K562 (cell line): Measurements from ENCODE around the gene MCCC1. TPM values are rescaled to one million over a fixed set of nuclear protein-coding genes. Genes with fewer than 3 reads are reported as not detected.

Source experiments
- HDAC1 ChIP-seq, 2 experiments: fragments of 450-650 bp; IDR thresholded peaks; 2 replicates each; pipeline ENCODE4 v1.6.1; 2016 to 2017; ENCODE audit warnings: inconsistent platforms in 1 of 2, mild to moderate bottlenecking in 1 of 2, moderate library complexity in 1 of 2
- MYBL2 ChIP-seq, 2 experiments: fragments of 450-650 bp in 1 of 2; sonication (generic) in 1 of 2; formaldehyde crosslinking in 1 of 2; IDR thresholded peaks; 2 replicates each; pipeline versions ENCODE4 v1.6.1 to v1.8.1; 2017 to 2022; ENCODE audit warnings: borderline replicate concordance in 1 of 2, inconsistent platforms in 1 of 2, low read depth in 1 of 2, mild to moderate bottlenecking in 1 of 2, missing genetic modification reagents in 1 of 2, moderate library complexity in 1 of 2
- POLR2B ChIP-seq: fragments of 450-650 bp; IDR thresholded peaks from 2 replicates; pipeline ENCODE4 v1.6.1; 2018; ENCODE audit warnings: low read depth; ENCODE audit not compliant: partially characterized antibody
- SMAD3 ChIP-seq: fragments of 450-650 bp; formaldehyde crosslinking; conservative IDR thresholded peaks from 2 replicates; pipeline ENCODE4 v1.4.0; 2020; ENCODE audit warnings: mild to moderate bottlenecking
- TEAD2 ChIP-seq: fragments of 450-650 bp; IDR thresholded peaks from 2 replicates; pipeline ENCODE4 v1.6.1; 2016; ENCODE audit warnings: missing genetic modification characterization, control low read depth, missing compliant biosample characterization
- TOE1 ChIP-seq, 2 experiments: fragments of 450-650 bp in 1 of 2; sonication (generic) in 1 of 2; formaldehyde crosslinking in 1 of 2; IDR thresholded peaks; 2 replicates each; pipeline versions ENCODE4 v1.7.1 to v1.8.0; 2016 to 2022; ENCODE audit warnings: borderline replicate concordance in 2 of 2, mild to moderate bottlenecking in 2 of 2, antibody characterized with exemption in 1 of 2, inconsistent platforms in 1 of 2, low read depth in 1 of 2, missing genetic modification reagents in 1 of 2, moderate library complexity in 1 of 2
- ZNF518B ChIP-seq: fragments of 250-450 bp; sonication (Bioruptor Pico); IDR thresholded peaks from 2 replicates; pipeline ENCODE4 v1.5.0; 2021; ENCODE audit warnings: mild to moderate bottlenecking, moderate library complexity
- polyA plus RNA-seq, 8 experiments: library from polyadenylated mRNA; depleted of rRNA in 4 of 8; stranded (reverse) in 5 of 8; unstranded in 3 of 8; fragments of >200 nt; fragmentation: Nextera tagmentation in 2 of 8; fragmentation: Illumina TruSeq in 1 of 8; extraction: Ambion mirVana in 2 of 8; extraction: Trizol in 1 of 8; gene quantifications; 2 replicates each; pipeline versions ENCODE4 v1.2.1 to v1.2.3, GENCODE V29; 2011 to 2014; ENCODE audit warnings: inconsistent platforms in 1 of 8, missing spikeins in 1 of 8
- total RNA-seq, 7 experiments: library from RNA; depleted of rRNA in 6 of 7; stranded (reverse); fragments of >200 nt in 6 of 7; fragmentation: Illumina TruSeq in 2 of 7; extraction: Trizol in 2 of 7; gene quantifications; 2 replicates each; pipeline versions ENCODE4 v1.2.1 to v1.2.3, GENCODE V29; 2011 to 2021; ENCODE audit warnings: low replicate concordance in 1 of 7

MCCC1 gene
- total and polyA plus RNA-seq, 9 of the 15 experiments (the other 6 are each of a cell fraction or from before 2014, with no cell fraction given) = 13.7 to 26.9 (median 23.0) TPM

DNA sequence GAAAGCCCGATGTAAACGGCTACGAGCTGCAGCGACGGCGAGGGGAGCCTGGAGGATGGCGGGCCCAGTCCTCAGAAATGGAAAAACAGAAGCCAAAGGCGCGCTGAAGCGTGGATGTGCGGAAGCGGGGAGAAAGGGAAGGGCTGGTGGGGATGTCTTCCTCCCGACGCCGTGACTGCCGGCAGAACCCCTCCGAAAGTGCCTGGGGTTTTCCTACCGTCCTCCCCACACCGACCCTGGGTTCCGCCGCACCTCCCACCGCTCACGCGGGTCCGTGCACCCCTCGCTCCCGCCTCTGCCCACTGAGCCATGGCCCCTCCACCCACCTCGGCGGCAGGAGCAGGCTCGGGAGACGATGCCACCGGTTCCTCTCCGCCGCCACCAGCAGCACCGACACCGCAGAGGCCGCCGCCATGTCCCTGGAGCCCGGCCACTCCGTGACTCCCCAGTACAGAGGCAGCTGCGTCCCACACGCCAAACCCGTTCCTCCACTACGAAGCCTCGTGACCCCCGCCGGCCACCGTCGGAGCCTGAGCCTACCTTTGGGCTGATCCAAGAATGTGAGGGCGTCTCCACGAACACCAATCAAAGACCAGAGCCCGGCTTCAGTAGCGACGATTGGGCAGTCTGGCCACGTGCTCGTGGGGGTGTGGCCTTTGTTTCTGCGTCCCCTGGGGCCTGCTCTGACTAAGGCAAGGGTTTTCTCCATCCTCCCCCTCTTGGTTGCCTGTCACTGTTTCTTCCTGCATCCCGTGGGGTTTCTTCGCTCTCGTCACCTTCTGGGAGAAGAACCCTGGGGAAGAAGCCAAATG is at the start of gene MCCC1 (continued):
- TF ChIP-seq TOE1 (IDR thresholded peaks at IDR 0.05; ENCODE audit: borderline replicate concordance) = peak; percentile 95
- TF ChIP-seq TOE1 (CRISPR knock-in tag; IDR thresholded peaks at IDR 0.05; ENCODE audit: borderline replicate concordance, low read depth) = peak; percentile 87; the same call in 1 of the 2 replicates
- no peak for TF ChIP-seq MYBL2 (IDR thresholded peaks at IDR 0.05; ENCODE audit: low read depth)
- TF ChIP-seq MYBL2 (CRISPR knock-in tag; IDR thresholded peaks at IDR 0.05; ENCODE audit: borderline replicate concordance) = no peak
- TF ChIP-seq SMAD3 = no peak
- peak in 1 of 2 experiments; percentile 94; a peak in 2 of 4 replicates for TF ChIP-seq HDAC1 (IDR thresholded peaks at IDR 0.05)
- peak; percentile 68 for TF ChIP-seq POLR2B
- no peak for TF ChIP-seq ZNF518B (CRISPR knock-in tag)
- TF ChIP-seq TEAD2 (tag) = peak; percentile 86
